SK-N-SH treated with all-trans-retinoic acid at 6 μM for 48 hours (cell line): Measurements from ENCODE around the gene SNRPD1.
"Not testable (repeated sequence)": the region's sequence is repeated elsewhere in the genome, so short reads cannot be mapped to it uniquely, and the experiment has no call there.

Source experiments
- ATAC-seq: fragments of 200-7000 bp; cut with Tn5 transposase; 3 replicates; pipeline ENCODE4 v1.9.1; 2020; ENCODE audit warnings: mild to moderate bottlenecking, moderate library complexity
- BACH2 ChIP-seq: fragments of 250-450 bp; sonication (Bioruptor Pico); IDR thresholded peaks from 2 replicates; pipeline ENCODE4 v1.9.0; 2021; ENCODE audit warnings: mild to moderate bottlenecking, borderline replicate concordance
- CSDC2 ChIP-seq: fragments of 250-450 bp; sonication (Bioruptor Pico); IDR thresholded peaks from 2 replicates; pipeline ENCODE4 v1.5.0; 2020; ENCODE audit warnings: mild to moderate bottlenecking, moderate library complexity
- ESRRG ChIP-seq: fragments of 250-450 bp; sonication (Bioruptor Pico); IDR thresholded peaks from 2 replicates; pipeline ENCODE4 v1.6.1; 2021; ENCODE audit warnings: mild to moderate bottlenecking
- GLIS3 ChIP-seq: fragments of 250-450 bp; sonication (Bioruptor Pico); IDR thresholded peaks from 2 replicates; pipeline ENCODE4 v1.5.0; 2020; ENCODE audit warnings: mild to moderate bottlenecking, moderate library complexity
- ISL1 ChIP-seq: fragments of 250-450 bp; sonication (Bioruptor Pico); IDR thresholded peaks from 2 replicates; pipeline ENCODE4 v2.1.2; 2022; ENCODE audit warnings: mild to moderate bottlenecking, moderate library complexity
- PPARA ChIP-seq: fragments of 250-450 bp; sonication (Bioruptor Pico); IDR thresholded peaks from 2 replicates; pipeline ENCODE4 v1.5.0; 2020; ENCODE audit warnings: mild to moderate bottlenecking, borderline replicate concordance
- RARB ChIP-seq: fragments of 250-450 bp; sonication (Bioruptor Pico); IDR thresholded peaks from 2 replicates; pipeline ENCODE4 v1.8.0; 2021; ENCODE audit warnings: mild to moderate bottlenecking, moderate library complexity
- SNAI2 ChIP-seq: fragments of 250-450 bp; sonication (Bioruptor Pico); IDR thresholded peaks from 2 replicates; pipeline ENCODE4 v1.5.0; 2020; ENCODE audit warnings: mild to moderate bottlenecking, moderate library complexity
- TCF4 ChIP-seq: fragments of 250-450 bp; sonication (Bioruptor Pico); IDR thresholded peaks from 2 replicates; pipeline ENCODE4 v1.8.0; 2021; ENCODE audit warnings: mild to moderate bottlenecking, moderate library complexity, borderline replicate concordance
- TOX ChIP-seq: fragments of 250-450 bp; sonication (Bioruptor Pico); IDR thresholded peaks from 2 replicates; pipeline ENCODE4 v1.8.0; 2021; ENCODE audit warnings: mild to moderate bottlenecking, moderate library complexity, borderline replicate concordance
- ZC3H10 ChIP-seq: fragments of 250-450 bp; sonication (Bioruptor Pico); IDR thresholded peaks from 2 replicates; pipeline ENCODE4 v1.5.1; 2021; ENCODE audit warnings: mild to moderate bottlenecking, moderate library complexity
- ZFP3 ChIP-seq: fragments of 250-450 bp; sonication (Bioruptor Pico); IDR thresholded peaks from 2 replicates; pipeline ENCODE4 v1.5.0; 2020; ENCODE audit warnings: mild to moderate bottlenecking, moderate library complexity
- ZNF565 ChIP-seq: fragments of 450-650 bp; formaldehyde crosslinking; conservative IDR thresholded peaks from 2 replicates; pipeline ENCODE4 v1.5.0; 2020; ENCODE audit warnings: low read depth, mild to moderate bottlenecking, moderate library complexity
- ZNF70 ChIP-seq: fragments of 450-650 bp; formaldehyde crosslinking; IDR thresholded peaks from 2 replicates; pipeline ENCODE4 v1.5.0; 2020; ENCODE audit warnings: mild to moderate bottlenecking, moderate library complexity
- ZNF8 ChIP-seq: fragments of 450-650 bp; formaldehyde crosslinking; IDR thresholded peaks from 2 replicates; pipeline ENCODE4 v1.5.0; 2020; ENCODE audit warnings: mild to moderate bottlenecking, moderate library complexity
- TF ChIP-seq, protein P1 (sequence below): fragments of 250-450 bp; sonication (Bioruptor Pico); IDR thresholded peaks from 2 replicates; pipeline ENCODE4 v1.5.0; 2020; ENCODE audit warnings: mild to moderate bottlenecking, moderate library complexity
- TF ChIP-seq, protein P2 (sequence below): fragments of 250-450 bp; sonication (Bioruptor Pico); IDR thresholded peaks from 2 replicates; pipeline ENCODE4 v1.5.1; 2021; ENCODE audit warnings: mild to moderate bottlenecking, moderate library complexity
- TF ChIP-seq, protein P3 (sequence below): fragments of 250-450 bp; sonication (Bioruptor Pico); IDR thresholded peaks from 2 replicates; pipeline ENCODE4 v1.5.1; 2020; ENCODE audit warnings: low read depth, mild to moderate bottlenecking, moderate library complexity
- TF ChIP-seq, protein P4 (sequence below): fragments of 250-450 bp; sonication (Bioruptor Pico); IDR thresholded peaks from 2 replicates; pipeline ENCODE4 v1.8.0; 2021; ENCODE audit warnings: low read depth, mild to moderate bottlenecking, moderate library complexity, borderline replicate concordance
- TF ChIP-seq, protein P5 (sequence below): fragments of 250-450 bp; sonication (Bioruptor Pico); IDR thresholded peaks from 2 replicates; pipeline ENCODE4 v1.8.0; 2020; ENCODE audit warnings: mild to moderate bottlenecking, moderate library complexity, borderline replicate concordance

Gene SNRPD1

DNA sequence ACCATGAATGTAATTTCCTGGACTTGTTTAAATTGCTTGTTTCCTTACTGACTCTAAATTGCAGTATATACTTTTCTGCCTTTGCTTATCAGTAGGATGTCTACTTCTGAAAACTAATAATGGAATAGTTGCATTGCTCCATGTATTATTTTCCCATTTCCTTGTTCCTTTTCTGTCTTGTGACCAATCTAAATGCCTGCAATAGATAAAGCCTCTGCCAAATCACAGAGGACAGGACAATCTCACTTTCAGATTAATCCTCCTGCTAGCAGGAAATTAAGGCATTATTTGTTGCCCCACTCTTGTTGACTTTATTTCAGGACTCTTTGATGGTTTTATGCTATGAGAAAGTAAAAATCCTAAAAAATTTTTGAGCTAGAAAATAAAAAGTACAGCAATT, 6.9 kb upstream of the SNRPD1 start:
- no peak for TF ChIP-seq ZFP3 (CRISPR knock-in tag)
- TF ChIP-seq TOX (CRISPR knock-in tag): no peak
- TF ChIP-seq, protein P1, sequence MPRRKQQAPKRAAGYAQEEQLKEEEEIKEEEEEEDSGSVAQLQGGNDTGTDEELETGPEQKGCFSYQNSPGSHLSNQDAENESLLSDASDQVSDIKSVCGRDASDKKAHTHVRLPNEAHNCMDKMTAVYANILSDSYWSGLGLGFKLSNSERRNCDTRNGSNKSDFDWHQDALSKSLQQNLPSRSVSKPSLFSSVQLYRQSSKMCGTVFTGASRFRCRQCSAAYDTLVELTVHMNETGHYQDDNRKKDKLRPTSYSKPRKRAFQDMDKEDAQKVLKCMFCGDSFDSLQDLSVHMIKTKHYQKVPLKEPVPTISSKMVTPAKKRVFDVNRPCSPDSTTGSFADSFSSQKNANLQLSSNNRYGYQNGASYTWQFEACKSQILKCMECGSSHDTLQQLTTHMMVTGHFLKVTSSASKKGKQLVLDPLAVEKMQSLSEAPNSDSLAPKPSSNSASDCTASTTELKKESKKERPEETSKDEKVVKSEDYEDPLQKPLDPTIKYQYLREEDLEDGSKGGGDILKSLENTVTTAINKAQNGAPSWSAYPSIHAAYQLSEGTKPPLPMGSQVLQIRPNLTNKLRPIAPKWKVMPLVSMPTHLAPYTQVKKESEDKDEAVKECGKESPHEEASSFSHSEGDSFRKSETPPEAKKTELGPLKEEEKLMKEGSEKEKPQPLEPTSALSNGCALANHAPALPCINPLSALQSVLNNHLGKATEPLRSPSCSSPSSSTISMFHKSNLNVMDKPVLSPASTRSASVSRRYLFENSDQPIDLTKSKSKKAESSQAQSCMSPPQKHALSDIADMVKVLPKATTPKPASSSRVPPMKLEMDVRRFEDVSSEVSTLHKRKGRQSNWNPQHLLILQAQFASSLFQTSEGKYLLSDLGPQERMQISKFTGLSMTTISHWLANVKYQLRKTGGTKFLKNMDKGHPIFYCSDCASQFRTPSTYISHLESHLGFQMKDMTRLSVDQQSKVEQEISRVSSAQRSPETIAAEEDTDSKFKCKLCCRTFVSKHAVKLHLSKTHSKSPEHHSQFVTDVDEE (CRISPR knock-in tag): no peak
- no peak for TF ChIP-seq GLIS3 (CRISPR knock-in tag)
- TF ChIP-seq ZC3H10 (CRISPR knock-in tag): no peak
- TF ChIP-seq ISL1: no peak
- TF ChIP-seq, protein P2, sequence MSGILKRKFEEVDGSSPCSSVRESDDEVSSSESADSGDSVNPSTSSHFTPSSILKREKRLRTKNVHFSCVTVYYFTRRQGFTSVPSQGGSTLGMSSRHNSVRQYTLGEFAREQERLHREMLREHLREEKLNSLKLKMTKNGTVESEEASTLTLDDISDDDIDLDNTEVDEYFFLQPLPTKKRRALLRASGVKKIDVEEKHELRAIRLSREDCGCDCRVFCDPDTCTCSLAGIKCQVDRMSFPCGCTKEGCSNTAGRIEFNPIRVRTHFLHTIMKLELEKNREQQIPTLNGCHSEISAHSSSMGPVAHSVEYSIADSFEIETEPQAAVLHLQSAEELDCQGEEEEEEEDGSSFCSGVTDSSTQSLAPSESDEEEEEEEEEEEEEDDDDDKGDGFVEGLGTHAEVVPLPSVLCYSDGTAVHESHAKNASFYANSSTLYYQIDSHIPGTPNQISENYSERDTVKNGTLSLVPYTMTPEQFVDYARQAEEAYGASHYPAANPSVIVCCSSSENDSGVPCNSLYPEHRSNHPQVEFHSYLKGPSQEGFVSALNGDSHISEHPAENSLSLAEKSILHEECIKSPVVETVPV (CRISPR knock-in tag): no peak
- TF ChIP-seq, protein P3, sequence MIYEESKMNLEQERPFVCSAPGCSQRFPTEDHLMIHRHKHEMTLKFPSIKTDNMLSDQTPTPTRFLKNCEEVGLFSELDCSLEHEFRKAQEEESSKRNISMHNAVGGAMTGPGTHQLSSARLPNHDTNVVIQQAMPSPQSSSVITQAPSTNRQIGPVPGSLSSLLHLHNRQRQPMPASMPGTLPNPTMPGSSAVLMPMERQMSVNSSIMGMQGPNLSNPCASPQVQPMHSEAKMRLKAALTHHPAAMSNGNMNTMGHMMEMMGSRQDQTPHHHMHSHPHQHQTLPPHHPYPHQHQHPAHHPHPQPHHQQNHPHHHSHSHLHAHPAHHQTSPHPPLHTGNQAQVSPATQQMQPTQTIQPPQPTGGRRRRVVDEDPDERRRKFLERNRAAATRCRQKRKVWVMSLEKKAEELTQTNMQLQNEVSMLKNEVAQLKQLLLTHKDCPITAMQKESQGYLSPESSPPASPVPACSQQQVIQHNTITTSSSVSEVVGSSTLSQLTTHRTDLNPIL: no peak
- TF ChIP-seq CSDC2 (CRISPR knock-in tag): no peak
- TF ChIP-seq ZNF565 (CRISPR knock-in tag): no peak
- no peak for TF ChIP-seq SNAI2 (CRISPR knock-in tag)
- TF ChIP-seq RARB (CRISPR knock-in tag): no peak
- no peak for TF ChIP-seq ZNF70 (CRISPR knock-in tag)
- TF ChIP-seq PPARA (CRISPR knock-in tag): no peak
- no peak for TF ChIP-seq ZNF8 (CRISPR knock-in tag)
- TF ChIP-seq BACH2 (CRISPR knock-in tag): no peak
- TF ChIP-seq, protein P4, sequence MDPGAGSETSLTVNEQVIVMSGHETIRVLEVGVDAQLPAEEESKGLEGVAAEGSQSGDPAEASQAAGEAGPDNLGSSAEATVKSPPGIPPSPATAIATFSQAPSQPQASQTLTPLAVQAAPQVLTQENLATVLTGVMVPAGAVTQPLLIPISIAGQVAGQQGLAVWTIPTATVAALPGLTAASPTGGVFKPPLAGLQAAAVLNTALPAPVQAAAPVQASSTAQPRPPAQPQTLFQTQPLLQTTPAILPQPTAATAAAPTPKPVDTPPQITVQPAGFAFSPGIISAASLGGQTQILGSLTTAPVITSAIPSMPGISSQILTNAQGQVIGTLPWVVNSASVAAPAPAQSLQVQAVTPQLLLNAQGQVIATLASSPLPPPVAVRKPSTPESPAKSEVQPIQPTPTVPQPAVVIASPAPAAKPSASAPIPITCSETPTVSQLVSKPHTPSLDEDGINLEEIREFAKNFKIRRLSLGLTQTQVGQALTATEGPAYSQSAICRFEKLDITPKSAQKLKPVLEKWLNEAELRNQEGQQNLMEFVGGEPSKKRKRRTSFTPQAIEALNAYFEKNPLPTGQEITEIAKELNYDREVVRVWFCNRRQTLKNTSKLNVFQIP (CRISPR knock-in tag): no peak
- no peak for TF ChIP-seq TCF4
- no peak for TF ChIP-seq ESRRG (CRISPR knock-in tag)
- TF ChIP-seq, all 23 proteins: peak for 0

DNA sequence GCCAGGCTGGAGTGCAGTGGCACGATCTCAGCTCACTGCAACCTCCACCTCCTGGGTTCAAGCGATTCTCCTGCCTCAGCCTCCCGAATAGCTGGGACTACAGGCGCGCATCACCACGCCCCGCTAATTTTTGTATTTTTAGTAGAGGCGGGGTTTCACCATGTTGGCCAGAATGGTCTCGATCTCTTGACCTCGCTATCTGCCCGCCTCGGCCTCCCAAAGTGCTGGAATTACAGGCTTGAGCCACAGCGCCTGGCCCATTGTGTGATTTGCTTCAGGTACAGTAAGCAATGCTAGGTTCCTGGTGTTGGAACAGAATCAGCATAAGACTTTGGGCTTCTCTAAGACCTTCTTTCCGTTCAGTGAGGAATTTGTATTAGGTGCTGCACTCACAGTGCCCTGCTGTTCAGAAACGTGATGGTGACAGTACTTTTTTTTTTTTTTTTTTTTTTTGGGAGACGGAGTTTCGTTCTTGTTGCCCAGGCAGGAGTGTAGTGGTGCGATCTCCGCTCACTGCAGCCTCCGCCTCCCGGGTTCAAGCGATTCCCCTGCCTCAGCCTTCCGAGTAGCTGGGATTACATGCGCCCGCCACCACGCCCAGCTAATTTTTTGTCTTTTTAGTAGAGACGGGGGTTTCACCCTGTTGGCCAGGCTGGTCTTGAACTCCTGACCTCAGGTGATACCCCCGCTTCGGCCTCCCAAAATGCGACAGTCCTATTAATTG, 551 bp upstream of the SNRPD1 start:
- not testable (repeated sequence) for ATAC-seq

More for the DNA sequence above, 6.9 kb upstream of the SNRPD1 start:
- no peak for ATAC-seq

DNA sequence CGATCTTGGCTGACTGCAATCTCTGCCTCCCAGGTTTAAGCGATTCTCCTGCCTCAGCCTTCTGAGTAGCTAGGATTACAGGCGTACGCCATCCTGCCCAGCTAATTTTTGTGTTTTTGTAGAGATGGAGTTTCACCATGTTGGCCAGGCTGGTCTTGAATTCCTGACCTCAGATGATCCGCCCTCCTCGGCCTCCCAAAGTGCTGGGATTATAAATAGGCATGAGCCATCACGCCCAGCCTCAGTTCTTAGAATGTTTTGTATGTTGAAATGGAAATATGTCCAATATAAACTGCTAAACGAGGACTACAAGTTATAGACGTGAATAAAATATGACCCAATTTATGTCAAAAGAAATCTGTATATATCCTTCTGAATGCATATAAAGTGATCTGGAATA, 9.5 kb downstream of the SNRPD1 start:
- ATAC-seq: not testable (repeated sequence)

DNA sequence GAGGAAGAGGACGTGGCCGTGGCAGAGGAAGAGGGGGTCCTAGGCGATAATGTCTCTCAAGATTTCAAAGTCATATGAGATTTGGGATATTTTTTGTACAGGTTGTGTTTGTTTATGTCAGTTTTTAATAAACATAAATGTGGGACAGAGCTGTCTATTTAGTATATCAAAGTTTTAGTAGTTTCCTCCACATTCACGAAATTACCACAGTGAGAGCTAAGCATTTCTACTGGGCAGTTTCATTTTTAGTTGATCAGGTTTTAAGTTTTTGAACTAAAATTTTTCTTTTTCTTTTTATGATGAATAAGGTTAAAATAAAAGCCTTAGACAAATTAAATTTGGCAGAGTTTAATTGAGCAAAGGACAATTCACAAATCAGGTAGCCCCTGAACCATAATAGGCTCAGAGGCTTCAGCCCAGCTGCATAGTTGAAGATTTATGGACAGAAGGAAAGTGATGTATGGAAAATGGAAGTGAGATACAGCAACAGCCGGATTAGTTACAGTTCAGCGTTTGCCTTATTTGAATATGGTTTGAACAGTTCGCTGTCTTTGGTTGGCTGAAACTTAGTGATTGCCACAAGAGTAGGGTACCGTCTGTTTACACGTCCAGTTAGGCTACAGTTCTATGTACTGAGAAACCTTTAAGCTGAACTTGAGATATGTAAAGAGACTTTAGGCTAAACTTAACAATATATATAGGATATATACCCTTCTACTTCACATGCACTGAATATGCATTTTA, 17.1 kb downstream of the SNRPD1 start:
- ATAC-seq: no peak
- TF ChIP-seq, protein P3: no peak
- TF ChIP-seq, protein P5, sequence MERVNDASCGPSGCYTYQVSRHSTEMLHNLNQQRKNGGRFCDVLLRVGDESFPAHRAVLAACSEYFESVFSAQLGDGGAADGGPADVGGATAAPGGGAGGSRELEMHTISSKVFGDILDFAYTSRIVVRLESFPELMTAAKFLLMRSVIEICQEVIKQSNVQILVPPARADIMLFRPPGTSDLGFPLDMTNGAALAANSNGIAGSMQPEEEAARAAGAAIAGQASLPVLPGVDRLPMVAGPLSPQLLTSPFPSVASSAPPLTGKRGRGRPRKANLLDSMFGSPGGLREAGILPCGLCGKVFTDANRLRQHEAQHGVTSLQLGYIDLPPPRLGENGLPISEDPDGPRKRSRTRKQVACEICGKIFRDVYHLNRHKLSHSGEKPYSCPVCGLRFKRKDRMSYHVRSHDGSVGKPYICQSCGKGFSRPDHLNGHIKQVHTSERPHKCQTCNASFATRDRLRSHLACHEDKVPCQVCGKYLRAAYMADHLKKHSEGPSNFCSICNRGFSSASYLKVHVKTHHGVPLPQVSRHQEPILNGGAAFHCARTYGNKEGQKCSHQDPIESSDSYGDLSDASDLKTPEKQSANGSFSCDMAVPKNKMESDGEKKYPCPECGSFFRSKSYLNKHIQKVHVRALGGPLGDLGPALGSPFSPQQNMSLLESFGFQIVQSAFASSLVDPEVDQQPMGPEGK (CRISPR knock-in tag): no peak
- TF ChIP-seq RARB (CRISPR knock-in tag) (no peak), ZC3H10 (CRISPR knock-in tag) (no peak), SNAI2 (CRISPR knock-in tag) (no peak), ZNF8 (CRISPR knock-in tag) (no peak), BACH2 (CRISPR knock-in tag) (no peak), ISL1 (no peak), CSDC2 (CRISPR knock-in tag) (no peak), PPARA (CRISPR knock-in tag) (no peak)
- TF ChIP-seq, protein P1 (CRISPR knock-in tag): no peak
